Measurements from ENCODE around the gene ITIH5.

- TF ChIP-seq EZH2phosphoT487 (IDR thresholded peaks at IDR 0.05; ENCODE audit: low read length): no peak
- TF ChIP-seq CTCF (IDR thresholded peaks at IDR 0.05; ENCODE audit: low read length): no peak
Observed at GRCh38 chr10:7523656-7524055, 143.1 kb downstream of the ITIH5 start.

All from MM.1S (cell line).